Testis (tissue), 3 donors: ENCODE data around the gene EGFL8. TPM values are rescaled to one million over a fixed set of nuclear protein-coding genes. Genes with fewer than 3 reads are reported as not detected.

Experiments
- DNase-seq: peaks from one replicate; pipeline ENCODE4 v3.0.0-alpha.2; 2019
- H3K27ac ChIP-seq, 2 donors: fragments of 200-600 bp; sonication (generic); one replicate each; pipeline ENCODE4 v1.5.1; 2019
- H3K27me3 ChIP-seq: fragments of 200-600 bp; sonication (generic); one replicate; pipeline ENCODE4 v1.5.1; 2019
- H3K36me3 ChIP-seq: fragments of 200-600 bp; sonication (generic); one replicate; pipeline ENCODE4 v1.5.1; 2017; ENCODE audit warnings: low read depth; ENCODE audit errors: missing control alignments
- H3K4me1 ChIP-seq: fragments of 200-600 bp; sonication (generic); one replicate; pipeline ENCODE4 v1.5.1; 2019
- H3K4me3 ChIP-seq, 2 donors: fragments of 200-600 bp; sonication (generic); one replicate each; pipeline ENCODE4 v1.5.1; 2017 to 2019
- H3K9me3 ChIP-seq: fragments of 200-600 bp; sonication (generic); one replicate; pipeline ENCODE4 v1.5.1; 2017
- POLR2A ChIP-seq: fragments of 450-650 bp; IDR thresholded peaks from one replicate; pipeline ENCODE4 v1.6.1; 2017; ENCODE audit warnings: antibody characterized with exemption, mild to moderate bottlenecking, moderate library complexity
- WGBS, 2 donors: methylation state at CpG; one replicate each; pipeline ENCODE4 v1.1.5; 2018; 5-methylcytosine and 5-hydroxymethylcytosine counted together
- intact Hi-C: fragments of 100-400 bp; cut with DNase I; formaldehyde crosslinking; loops from one replicate; pipeline ENCODE4 v1.15.1; 2023; ENCODE audit warnings: low total_unique reads
- polyA plus RNA-seq: library from polyadenylated mRNA; stranded (reverse); fragments of 350-450 nt; fragmentation: Illumina TruSeq; extraction: RNeasy Lipid Tissue Mini Kit (QIAGEN cat#74804); gene quantifications from one replicate; pipeline ENCODE4 v1.2.3, GENCODE V29; 2014; ENCODE audit warnings: low read depth, low replicate concordance; ENCODE audit not compliant: insufficient read depth
- total RNA-seq, 2 donors: library from RNA; depleted of rRNA; stranded (reverse); fragments of >200 nt; gene quantifications; one replicate each; pipeline ENCODE4 v1.2.3, GENCODE V29; 2016
- TF ChIP-seq, protein P1 (sequence below), 3 experiments: fragments of 450-650 bp in 2 of 3; fragments of 200-600 bp in 1 of 3; sonication (generic) in 1 of 3; IDR thresholded peaks; one replicate each; pipeline ENCODE4 v1.5.1; 2016 to 2019; ENCODE audit warnings: antibody characterized with exemption in 3 of 3, mild to moderate bottlenecking in 2 of 3, moderate library complexity in 1 of 3

The EGFL8 gene
- total and polyA plus RNA-seq, 3 donors from 2014 or later: 13.9 to 25.7 (median 24.3) TPM

DNA sequence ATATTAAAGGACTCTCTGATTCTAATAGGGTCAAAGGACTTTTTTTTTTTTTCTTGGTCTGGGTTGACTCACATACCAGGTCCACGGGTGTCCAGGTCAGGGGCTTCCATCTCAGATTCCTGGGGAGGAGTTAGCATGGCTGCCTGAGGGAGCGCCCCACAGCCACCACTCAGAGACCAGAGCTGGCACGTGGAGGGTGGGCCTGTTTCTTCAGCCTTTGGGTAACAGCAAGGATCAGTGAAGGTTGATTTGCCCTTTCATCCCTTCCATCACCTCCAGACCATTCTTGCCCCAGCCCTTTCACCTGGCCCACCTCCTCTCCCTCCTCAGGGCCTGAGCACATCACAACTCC is 33.9 kb downstream of the EGFL8 start:
- no peak overlapping the region for H3K27ac ChIP-seq
- H3K4me3 ChIP-seq: no peak overlapping the region
- intact Hi-C loops: no loop called here
- peaks cover 20% of the 10 kb centered on the region for H3K4me1 ChIP-seq
- no peaks in the 10 kb centered on the region for H3K9me3 ChIP-seq
- WGBS, 2 donors: 73 to 92% methylated on average over 3 of the region's 3 CpGs
- H3K36me3 ChIP-seq: no peaks in the 10 kb centered on the region
- H3K27me3 ChIP-seq: no peaks in the 10 kb centered on the region
- no peak for TF ChIP-seq POLR2A
- TF ChIP-seq, protein P1, sequence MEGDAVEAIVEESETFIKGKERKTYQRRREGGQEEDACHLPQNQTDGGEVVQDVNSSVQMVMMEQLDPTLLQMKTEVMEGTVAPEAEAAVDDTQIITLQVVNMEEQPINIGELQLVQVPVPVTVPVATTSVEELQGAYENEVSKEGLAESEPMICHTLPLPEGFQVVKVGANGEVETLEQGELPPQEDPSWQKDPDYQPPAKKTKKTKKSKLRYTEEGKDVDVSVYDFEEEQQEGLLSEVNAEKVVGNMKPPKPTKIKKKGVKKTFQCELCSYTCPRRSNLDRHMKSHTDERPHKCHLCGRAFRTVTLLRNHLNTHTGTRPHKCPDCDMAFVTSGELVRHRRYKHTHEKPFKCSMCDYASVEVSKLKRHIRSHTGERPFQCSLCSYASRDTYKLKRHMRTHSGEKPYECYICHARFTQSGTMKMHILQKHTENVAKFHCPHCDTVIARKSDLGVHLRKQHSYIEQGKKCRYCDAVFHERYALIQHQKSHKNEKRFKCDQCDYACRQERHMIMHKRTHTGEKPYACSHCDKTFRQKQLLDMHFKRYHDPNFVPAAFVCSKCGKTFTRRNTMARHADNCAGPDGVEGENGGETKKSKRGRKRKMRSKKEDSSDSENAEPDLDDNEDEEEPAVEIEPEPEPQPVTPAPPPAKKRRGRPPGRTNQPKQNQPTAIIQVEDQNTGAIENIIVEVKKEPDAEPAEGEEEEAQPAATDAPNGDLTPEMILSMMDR (IDR thresholded peaks at IDR 0.05): no peak
- DNase-seq: no peak

- no peak for DNase-seq
- no peak overlapping the region for H3K4me3 ChIP-seq
- intact Hi-C loops: no loop called here
- no peak for TF ChIP-seq POLR2A
- TF ChIP-seq, protein P1 (IDR thresholded peaks at IDR 0.05): no peak
- peaks cover 20% of the 10 kb centered on the region for H3K4me1 ChIP-seq
- 83 to 88% methylated on average over 17 of the region's 17 CpGs for WGBS, 2 donors
- no peaks in the 10 kb centered on the region for H3K36me3 ChIP-seq
- no peaks in the 10 kb centered on the region for H3K9me3 ChIP-seq
- H3K27ac ChIP-seq: no peak overlapping the region
- H3K27me3 ChIP-seq: no peaks in the 10 kb centered on the region
Measured at GRCh38 chr6:32198866-32199265, 34.5 kb downstream of the EGFL8 start.

DNA sequence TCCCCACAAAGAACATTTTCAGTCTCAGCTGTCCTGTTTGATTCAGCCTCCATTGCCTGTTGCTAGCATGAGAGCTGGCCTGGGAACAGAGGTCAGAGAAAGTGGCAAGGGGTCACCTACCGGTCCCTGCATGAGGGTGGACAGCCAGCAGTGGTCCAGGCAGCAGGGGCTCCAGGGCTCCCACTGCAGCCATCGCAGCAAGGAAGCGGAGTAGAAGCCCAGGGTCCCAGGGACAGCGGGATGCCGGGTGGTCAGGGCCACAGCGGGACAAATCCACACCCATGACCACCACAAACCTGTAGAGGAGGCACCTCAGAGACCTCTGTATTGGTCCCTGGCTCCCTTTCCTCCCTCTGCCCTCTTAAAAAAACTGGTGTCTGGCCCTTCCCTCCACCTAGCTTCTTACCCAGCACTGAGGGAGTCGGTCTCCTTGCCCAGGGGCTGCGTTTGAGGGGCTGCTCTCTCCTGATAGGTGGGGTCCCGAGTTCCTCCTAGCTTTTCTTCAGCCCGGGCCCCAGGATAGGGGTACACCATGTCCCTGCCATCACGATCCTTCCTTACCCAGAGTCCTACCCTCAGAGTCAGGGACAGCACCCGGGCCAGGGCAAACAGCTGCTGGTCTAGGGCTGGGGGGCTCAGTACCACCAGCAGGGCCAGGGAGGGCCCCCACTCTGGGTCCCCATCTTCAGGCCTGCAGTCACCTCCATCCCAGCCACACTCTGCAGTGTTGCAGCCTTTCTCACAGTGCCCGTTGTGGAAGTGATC is 36.5 kb downstream of the EGFL8 start:
- intact Hi-C loops: no loop called here
- no peak for DNase-seq

DNA sequence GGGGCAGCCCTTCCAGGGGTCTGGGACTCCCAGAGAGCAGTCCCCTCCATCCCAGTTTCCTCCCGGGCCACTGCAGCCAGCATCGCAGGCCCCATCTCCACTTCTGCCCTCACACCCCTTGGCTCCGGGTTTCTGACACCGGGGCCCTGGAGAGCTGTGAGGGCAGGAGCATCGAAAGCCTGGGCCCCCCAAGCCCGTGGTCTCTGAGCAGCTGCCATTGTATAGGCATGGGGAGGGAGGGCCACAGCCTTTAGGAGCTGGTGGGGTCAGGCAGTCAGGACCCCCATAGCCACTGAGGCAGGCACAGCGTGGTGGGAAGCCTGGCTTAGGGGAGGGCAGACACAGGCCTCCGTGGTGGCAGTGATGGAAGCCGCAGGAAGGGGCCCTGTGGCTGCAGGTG is 37.8 kb downstream of the EGFL8 start:
- H3K27ac ChIP-seq: no peak overlapping the region
- TF ChIP-seq POLR2A: no peak
- TF ChIP-seq, protein P1 (IDR thresholded peaks at IDR 0.05): no peak
- H3K4me3 ChIP-seq: no peak overlapping the region
- WGBS, 2 donors: 86 to 87% methylated on average over 9 of the region's 9 CpGs
- no peak for DNase-seq
- no peaks in the 10 kb centered on the region for H3K36me3 ChIP-seq
- H3K4me1 ChIP-seq: peaks cover 4% of the 10 kb centered on the region
- no peaks in the 10 kb centered on the region for H3K9me3 ChIP-seq
- no peaks in the 10 kb centered on the region for H3K27me3 ChIP-seq
- intact Hi-C loops: no loop called here

More for the DNA sequence above, 36.5 kb downstream of the EGFL8 start:
- peaks cover 12% of the 10 kb centered on the region for H3K4me1 ChIP-seq
- H3K36me3 ChIP-seq: no peaks in the 10 kb centered on the region
- no peak for TF ChIP-seq POLR2A
- TF ChIP-seq, protein P1 (IDR thresholded peaks at IDR 0.05): no peak
- 83 to 90% methylated on average over 8 to 13 of the region's 13 CpGs for WGBS, 2 donors
- no peaks in the 10 kb centered on the region for H3K9me3 ChIP-seq
- H3K4me3 ChIP-seq: no peak overlapping the region
- no peak overlapping the region for H3K27ac ChIP-seq
- H3K27me3 ChIP-seq: no peaks in the 10 kb centered on the region
